NCI-H524 treated with DMSO at 0.1 percent for 48 hours (cell line): ENCODE results near the gene ARAP3.

Experiments
- DNase-seq: peaks from one replicate; lab custom pipeline; 2025; lab: John Stamatoyannopoulos, UW

The ARAP3 gene

GRCh38 chr5:141668601-141669265, 13.3 kb downstream of the ARAP3 start:
- no peak for DNase-seq

- no peak for DNase-seq
Observed at GRCh38 chr5:141665995-141666940, 15.8 kb downstream of the ARAP3 start.

GRCh38 chr5:141664733-141665461, 17.1 kb downstream of the ARAP3 start:
- no peak for DNase-seq

GRCh38 chr5:141663506-141663905, 18.5 kb downstream of the ARAP3 start:
- DNase-seq = no peak

GRCh38 chr5:141662028-141662427, 20.0 kb downstream of the ARAP3 start:
- no peak for DNase-seq

GRCh38 chr5:141657937-141658545, 24.0 kb downstream of the ARAP3 start:
- no peak for DNase-seq

- no peak for DNase-seq
Observed at GRCh38 chr5:141657404-141657803, 24.6 kb downstream of the ARAP3 start.

- DNase-seq = no peak
Observed at GRCh38 chr5:141656396-141656795, 25.6 kb downstream of the ARAP3 start.

GRCh38 chr5:141655020-141655419, 27.0 kb downstream of the ARAP3 start:
- no peak for DNase-seq

GRCh38 chr5:141654298-141654697, 27.7 kb downstream of the ARAP3 start:
- no peak for DNase-seq

GRCh38 chr5:141651728-141652105, 30.3 kb downstream of the ARAP3 start:
- DNase-seq = no peak

- DNase-seq = no peak
Observed at GRCh38 chr5:141650851-141651727, 30.9 kb downstream of the ARAP3 start, which contains the start of gene FCHSD1. FCHSD1 (minus strand) TSS chr5:141651418; CDS start chr5:141651368, 50 bp downstream.

- no peak for DNase-seq
Observed at GRCh38 chr5:141649972-141650371, 32.1 kb downstream of the ARAP3 start.

GRCh38 chr5:141649056-141649688, 32.9 kb downstream of the ARAP3 start:
- DNase-seq = no peak

GRCh38 chr5:141647851-141648250, 34.2 kb downstream of the ARAP3 start:
- DNase-seq = no peak

- no peak for DNase-seq
Observed at GRCh38 chr5:141647242-141647641, 34.8 kb downstream of the ARAP3 start.

- DNase-seq = no peak
Observed at GRCh38 chr5:141646026-141646425, 36.0 kb downstream of the ARAP3 start.

- DNase-seq = no peak
Observed at GRCh38 chr5:141641634-141642267, 40.3 kb downstream of the ARAP3 start.

- no peak for DNase-seq
Observed at GRCh38 chr5:141640698-141641097, 41.3 kb downstream of the ARAP3 start.

- DNase-seq = no peak
Observed at GRCh38 chr5:141640051-141640415, 42.0 kb downstream of the ARAP3 start.
